PC-9 (cell line): Measurements from ENCODE around the gene TAS1R1. TPM values are rescaled to one million over a fixed set of nuclear protein-coding genes. Genes with fewer than 3 reads are reported as not detected.

ENCODE experiments used
- BruUV-seq: library from RNA; stranded (reverse); fragments of 400-500 nt; replicated peaks from 2 replicates; lab custom pipeline; 2021; lab: Mats Ljungman, UMichigan
- CTCF ChIA-PET: fragments of 300-600 bp; sonication (Branson Sonifier 250); formaldehyde crosslinking; loops from one replicate; lab custom pipeline; 2022; ENCODE audit warnings: antibody characterized with exemption; lab: Charles Lee
- POLR2A ChIA-PET: fragments of 300-600 bp; sonication (Branson Sonifier 250); formaldehyde crosslinking; loops from one replicate; lab custom pipeline; 2022; ENCODE audit warnings: antibody characterized with exemption; ENCODE audit not compliant: unreplicated experiment; lab: Charles Lee
- DNase-seq, 2 experiments: peaks; one replicate each; pipeline versions ENCODE4 v3.0.0 to v3.0.0-alpha.2; 2015 to 2022; ENCODE audit warnings: mixed read lengths in 1 of 2
- H2AFZ ChIP-seq: fragments of 200-600 bp; sonication (generic); 2 replicates; pipeline ENCODE4 v1.8.1; 2017; ENCODE audit warnings: antibody characterized with exemption
- H3F3A ChIP-seq: fragments of 200-600 bp; sonication (generic); 2 replicates; pipeline ENCODE4 v1.8.1; 2017; ENCODE audit warnings: antibody characterized with exemption, mild to moderate bottlenecking, low read depth; ENCODE audit not compliant: insufficient read depth
- H3K27ac ChIP-seq: fragments of 200-600 bp; sonication (generic); 2 replicates; pipeline ENCODE4 v1.6.1; 2016; ENCODE audit warnings: mixed run types
- H3K27me3 ChIP-seq: fragments of 200-600 bp; sonication (generic); 2 replicates; pipeline ENCODE4 v1.6.1; 2016; ENCODE audit warnings: low read depth, mixed run types; ENCODE audit not compliant: insufficient read depth
- H3K36me3 ChIP-seq: fragments of 200-600 bp; sonication (generic); 2 replicates; pipeline ENCODE4 v1.6.1; 2016; ENCODE audit warnings: low read depth, mixed run types
- H3K4me1 ChIP-seq: fragments of 200-600 bp; sonication (generic); replicated peaks from 2 replicates; pipeline ENCODE4 v1.6.1; 2016; ENCODE audit warnings: mixed run types; ENCODE audit not compliant: insufficient read depth
- H3K4me2 ChIP-seq: fragments of 200-600 bp; sonication (generic); 2 replicates; pipeline ENCODE4 v1.6.1; 2017; ENCODE audit warnings: mixed run types
- H3K4me3 ChIP-seq: fragments of 200-600 bp; sonication (generic); 2 replicates; pipeline ENCODE4 v1.6.1; 2016; ENCODE audit warnings: mixed run types
- H3K79me2 ChIP-seq: fragments of 200-600 bp; sonication (generic); 2 replicates; pipeline ENCODE4 v1.6.1; 2017; ENCODE audit warnings: low read depth, mixed run types
- H3K9me2 ChIP-seq: fragments of 200-600 bp; sonication (generic); 2 replicates; pipeline ENCODE4 v1.8.1; 2017; ENCODE audit warnings: mild to moderate bottlenecking; ENCODE audit not compliant: insufficient read depth
- H3K9me3 ChIP-seq: fragments of 200-600 bp; sonication (generic); 2 replicates; pipeline ENCODE4 v1.8.1; 2016; ENCODE audit warnings: low read depth; ENCODE audit not compliant: insufficient read depth
- H4K20me1 ChIP-seq: fragments of 200-600 bp; sonication (generic); 2 replicates; pipeline ENCODE4 v1.8.1; 2017; ENCODE audit not compliant: insufficient read depth
- EZH2 ChIP-seq: fragments of 200-600 bp; sonication (generic); IDR thresholded peaks from 2 replicates; pipeline ENCODE4 v1.8.0; 2017; ENCODE audit warnings: antibody characterized with exemption, low read depth
- intact Hi-C: fragments of 100-400 bp; cut with micrococcal nuclease; formaldehyde crosslinking; loops from one replicate; pipeline ENCODE4 v1.10.0; 2022; ENCODE audit not compliant: unreplicated experiment
- total RNA-seq: library from RNA; stranded (reverse); gene quantifications from 2 replicates; pipeline ENCODE4 v1.2.3, GENCODE V29; 2021
- TF ChIP-seq, protein P1 (sequence below): fragments of 200-600 bp; sonication (generic); conservative IDR thresholded peaks from 2 replicates; pipeline ENCODE4 v1.6.1; 2017; ENCODE audit warnings: mixed run types, antibody characterized with exemption, mild to moderate bottlenecking, moderate library complexity

TAS1R1 gene
- total RNA-seq, 1 experiment from 2014 or later = not detected

DNA sequence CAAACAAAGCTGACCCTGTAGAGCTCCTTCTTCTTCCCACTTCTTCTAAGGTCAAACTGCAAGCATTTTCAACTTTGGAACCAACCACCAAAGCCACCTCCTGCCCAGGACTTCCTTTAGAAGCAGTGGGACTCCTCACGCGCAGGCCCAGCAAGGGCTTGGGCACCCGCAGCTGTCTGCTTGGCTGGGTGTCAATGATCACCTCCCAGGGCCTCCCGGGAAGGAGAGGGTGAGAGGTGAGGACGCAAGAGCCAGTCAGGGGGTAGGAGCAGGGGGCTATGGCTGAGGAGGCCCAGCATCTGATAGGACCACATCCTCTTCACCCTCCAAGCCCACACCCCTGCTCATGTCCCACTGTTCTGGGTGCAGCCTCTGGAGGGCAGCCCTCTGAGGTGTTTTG lies 37.3 kb downstream of the TAS1R1 start:
- peaks cover 10% of the 10 kb centered on the region; the same call in 1 of the 2 replicates for H3K79me2 ChIP-seq
- POLR2A ChIA-PET = interaction anchor here (0.6 kb wide), 1 partner anchor 13 kb away, joined by 8 read pairs; the partner anchor contains the start of gene ZBTB48
- CTCF ChIA-PET = no interaction called here
- intact Hi-C loops = no loop called here
- no peaks in the 10 kb centered on the region for H4K20me1 ChIP-seq
- H3K9me2 ChIP-seq = no peaks in the 10 kb centered on the region
- H3F3A ChIP-seq = no peaks in the 10 kb centered on the region; the same call in 1 of the 2 replicates
- H3K4me1 ChIP-seq = no peaks in the 10 kb centered on the region
- H3K4me2 ChIP-seq = no peak overlapping the region
- H3K27ac ChIP-seq = no peak overlapping the region
- H3K9me3 ChIP-seq = no peaks in the 10 kb centered on the region
- H2AFZ ChIP-seq = no peak overlapping the region
- TF ChIP-seq, protein P1, sequence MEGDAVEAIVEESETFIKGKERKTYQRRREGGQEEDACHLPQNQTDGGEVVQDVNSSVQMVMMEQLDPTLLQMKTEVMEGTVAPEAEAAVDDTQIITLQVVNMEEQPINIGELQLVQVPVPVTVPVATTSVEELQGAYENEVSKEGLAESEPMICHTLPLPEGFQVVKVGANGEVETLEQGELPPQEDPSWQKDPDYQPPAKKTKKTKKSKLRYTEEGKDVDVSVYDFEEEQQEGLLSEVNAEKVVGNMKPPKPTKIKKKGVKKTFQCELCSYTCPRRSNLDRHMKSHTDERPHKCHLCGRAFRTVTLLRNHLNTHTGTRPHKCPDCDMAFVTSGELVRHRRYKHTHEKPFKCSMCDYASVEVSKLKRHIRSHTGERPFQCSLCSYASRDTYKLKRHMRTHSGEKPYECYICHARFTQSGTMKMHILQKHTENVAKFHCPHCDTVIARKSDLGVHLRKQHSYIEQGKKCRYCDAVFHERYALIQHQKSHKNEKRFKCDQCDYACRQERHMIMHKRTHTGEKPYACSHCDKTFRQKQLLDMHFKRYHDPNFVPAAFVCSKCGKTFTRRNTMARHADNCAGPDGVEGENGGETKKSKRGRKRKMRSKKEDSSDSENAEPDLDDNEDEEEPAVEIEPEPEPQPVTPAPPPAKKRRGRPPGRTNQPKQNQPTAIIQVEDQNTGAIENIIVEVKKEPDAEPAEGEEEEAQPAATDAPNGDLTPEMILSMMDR = no peak
- no peak for TF ChIP-seq EZH2
- no peak overlapping the region for H3K4me3 ChIP-seq
- BruUV-seq = no TSS peak
- H3K36me3 ChIP-seq = no peaks in the 10 kb centered on the region
- H3K27me3 ChIP-seq = no peaks in the 10 kb centered on the region
- no peak for DNase-seq

DNA sequence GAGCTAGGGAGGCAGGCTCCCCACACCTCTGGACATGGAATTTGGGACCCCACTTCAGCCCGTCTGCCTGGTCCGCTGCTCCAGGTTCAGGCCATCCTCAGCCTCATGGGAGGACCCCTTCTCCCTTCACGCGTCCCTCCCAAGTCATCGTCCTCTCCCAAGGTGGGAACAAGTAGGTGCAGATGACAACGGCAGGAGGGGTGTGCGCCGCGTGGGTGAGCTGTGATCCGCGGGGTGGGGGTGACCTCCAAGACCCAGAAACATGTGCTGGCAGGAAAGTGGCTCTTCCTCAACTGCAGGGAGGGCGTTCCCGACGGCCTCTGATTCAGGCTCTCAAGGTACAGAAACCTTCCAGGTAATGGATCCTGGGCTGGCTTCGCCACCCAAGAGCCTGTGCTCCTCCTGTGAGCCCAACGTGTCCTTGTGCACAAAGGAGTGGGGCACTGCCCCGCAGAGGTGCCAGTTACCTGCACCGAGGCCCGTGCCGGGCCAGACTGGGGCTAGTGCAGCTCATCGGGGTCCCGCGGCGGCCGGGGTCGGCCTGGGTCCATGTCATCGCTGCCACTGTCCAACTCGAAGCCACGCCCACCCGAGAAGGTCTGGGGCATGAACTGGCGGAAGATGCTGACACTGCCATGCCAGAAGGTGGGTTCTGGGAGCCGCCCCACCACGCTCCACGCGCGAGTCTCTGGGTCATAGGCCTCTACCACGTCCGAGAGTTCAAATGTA lies 37.9 kb downstream of the TAS1R1 start:
- Histone ChIP-seq H3K9me2 (no peaks in the 10 kb centered on the region), H3F3A (no peaks in the 10 kb centered on the region; the same call in 1 of the 2 replicates), H3K27ac (no peak overlapping the region), H3K4me1 (no peaks in the 10 kb centered on the region), H3K4me2 (no peak overlapping the region), H3K27me3 (no peaks in the 10 kb centered on the region), H4K20me1 (no peaks in the 10 kb centered on the region; the same call in 1 of the 2 replicates), H3K9me3 (no peaks in the 10 kb centered on the region), H3K36me3 (no peaks in the 10 kb centered on the region), H3K79me2 (peaks cover 16% of the 10 kb centered on the region; the same call in 1 of the 2 replicates), H2AFZ (no peak overlapping the region), H3K4me3 (no peak overlapping the region)
- TF ChIP-seq, protein P1 = no peak
- TF ChIP-seq EZH2 = no peak
- intact Hi-C loops = no loop called here
- CTCF ChIA-PET = no interaction called here
- POLR2A ChIA-PET = interaction anchor here (0.6 kb wide), 1 partner anchor 13 kb away, joined by 8 read pairs; the partner anchor contains the start of gene ZBTB48
- no peak for DNase-seq
- no TSS peak for BruUV-seq

DNA sequence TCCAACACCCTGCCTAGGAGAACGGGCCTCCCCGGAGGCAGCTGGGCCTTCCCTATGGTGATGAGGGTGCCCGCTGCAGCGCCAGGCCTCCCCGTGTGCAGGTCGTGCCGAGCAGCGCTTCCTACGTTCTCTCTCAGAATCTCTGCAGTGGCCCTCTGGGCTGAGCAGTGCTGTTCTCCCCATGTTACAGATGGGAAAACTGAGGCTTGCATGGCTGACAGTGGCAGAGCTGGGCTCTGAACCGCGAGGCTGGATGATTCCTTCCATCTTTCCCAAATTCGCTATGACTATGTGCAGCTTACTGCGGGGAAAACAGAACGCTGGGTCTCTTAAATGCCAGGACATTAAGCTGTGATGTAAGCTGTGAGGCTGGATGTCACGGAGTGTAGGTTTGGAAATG lies 38.7 kb downstream of the TAS1R1 start:
- H3K36me3 ChIP-seq = no peaks in the 10 kb centered on the region

More for the DNA sequence above, 38.7 kb downstream of the TAS1R1 start:
- H3K9me2 ChIP-seq = no peaks in the 10 kb centered on the region
- no peak overlapping the region for H3K4me3 ChIP-seq
- no peak overlapping the region for H3K4me2 ChIP-seq
- no peaks in the 10 kb centered on the region; the same call in 1 of the 2 replicates for H3F3A ChIP-seq
- ChIA-PET CTCF (no interaction called here), POLR2A (no interaction called here)
- intact Hi-C loops = no loop called here
- H3K79me2 ChIP-seq = peaks cover 24% of the 10 kb centered on the region
- no peaks in the 10 kb centered on the region for H3K4me1 ChIP-seq
- H3K27ac ChIP-seq = no peak overlapping the region
- DNase-seq = no peak
- no peaks in the 10 kb centered on the region for H3K27me3 ChIP-seq
- BruUV-seq = no TSS peak
- TF ChIP-seq, protein P1 = no peak
- TF ChIP-seq EZH2 = no peak
- no peak overlapping the region for H2AFZ ChIP-seq
- no peaks in the 10 kb centered on the region; the same call in 1 of the 2 replicates for H4K20me1 ChIP-seq
- H3K9me3 ChIP-seq = no peaks in the 10 kb centered on the region
